Activated CD4-positive, alpha-beta T cell treated with anti-CD3 and anti-CD28 coated beads, Interleukin-2, Interleukin-4, amounts not matched to agents 100 ng/mL and 50 ng/mL, durations not matched to agents 16 hours and 8 hours (primary cell): ENCODE results near the gene IL1RN.
A peak's percentile ranks its signal among the peaks of the same experiment; 100 is the strongest.
"Not testable (repeated sequence)": the region's sequence is repeated elsewhere in the genome, so short reads cannot be mapped to it uniquely, and the experiment has no call there.

Experiments used
- DNase-seq: peaks from one replicate; pipeline ENCODE4 v3.0.0-alpha.2; 2020; ENCODE audit warnings: low spot score

IL1RN gene

GRCh38 chr2:113126845-113127645, at the start of gene IL1RN:
TSS of gene IL1RN (plus strand) at chr2:113127598. CDS start at chr2:113127625, 27 bp downstream.
- peak; percentile 16 for DNase-seq

DNA sequence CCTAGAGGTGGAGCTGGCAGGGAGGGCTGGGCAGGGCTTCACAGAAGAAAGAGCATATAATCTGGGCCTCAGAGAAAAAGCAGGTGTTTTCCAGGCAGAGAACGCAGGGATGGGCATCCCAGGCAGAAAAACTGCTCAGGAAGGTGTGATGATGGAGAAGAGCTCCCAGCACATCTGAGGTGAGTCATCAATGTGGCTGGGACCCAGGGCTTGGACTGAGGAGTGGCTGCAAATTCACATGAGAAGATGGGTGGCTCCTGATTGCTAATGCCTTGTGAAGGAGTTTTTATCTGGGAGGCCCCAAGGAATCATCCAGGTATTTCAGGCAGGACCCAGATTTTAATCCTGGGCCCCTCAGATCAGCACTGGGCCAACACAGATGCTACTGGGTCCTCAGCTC, 49.5 kb upstream of the IL1RN start:
- no peak for DNase-seq

GRCh38 chr2:113078350-113078839, 49.0 kb upstream of the IL1RN start:
- no peak for DNase-seq

- DNase-seq: no peak
Observed at GRCh38 chr2:113079131-113079530, 48.3 kb upstream of the IL1RN start.

- DNase-seq: peak; percentile 36
Observed at GRCh38 chr2:113080134-113080533, 47.3 kb upstream of the IL1RN start.

DNA sequence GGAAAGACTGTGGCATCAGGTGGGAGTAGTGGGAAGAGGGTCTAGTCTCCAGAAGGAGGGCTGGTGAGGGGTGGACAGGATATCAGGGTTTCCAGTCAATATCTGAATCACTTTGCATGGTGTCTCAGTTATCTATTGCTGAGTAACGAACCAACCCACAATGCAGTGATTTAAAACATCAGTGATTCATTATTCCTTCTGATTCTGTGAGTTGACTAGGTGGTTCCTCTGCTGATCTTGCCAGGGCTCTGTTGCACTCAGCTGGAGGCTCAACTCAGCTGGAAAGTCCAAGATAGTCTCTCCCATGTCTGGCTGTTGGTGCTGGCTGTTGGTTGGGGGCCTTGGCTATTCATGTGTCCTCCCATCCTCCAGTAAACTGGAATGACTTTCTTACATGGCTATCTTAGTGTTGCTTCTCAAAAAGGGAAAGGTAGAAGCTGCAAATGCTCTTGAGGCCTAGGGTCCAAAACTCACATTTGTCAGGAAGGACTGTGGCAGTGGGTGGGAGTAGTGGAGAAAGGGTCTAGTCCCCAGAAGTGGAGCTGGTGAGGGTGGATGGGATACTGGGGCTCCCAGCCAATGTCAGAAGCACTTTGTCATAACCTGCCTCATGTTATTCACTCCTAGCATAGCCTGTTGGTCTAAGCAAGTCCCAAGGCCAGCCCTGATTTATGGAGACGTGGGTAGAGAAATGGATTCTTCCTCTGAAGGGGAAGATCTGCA, 45.7 kb upstream of the IL1RN start:
- DNase-seq: no peak

DNA sequence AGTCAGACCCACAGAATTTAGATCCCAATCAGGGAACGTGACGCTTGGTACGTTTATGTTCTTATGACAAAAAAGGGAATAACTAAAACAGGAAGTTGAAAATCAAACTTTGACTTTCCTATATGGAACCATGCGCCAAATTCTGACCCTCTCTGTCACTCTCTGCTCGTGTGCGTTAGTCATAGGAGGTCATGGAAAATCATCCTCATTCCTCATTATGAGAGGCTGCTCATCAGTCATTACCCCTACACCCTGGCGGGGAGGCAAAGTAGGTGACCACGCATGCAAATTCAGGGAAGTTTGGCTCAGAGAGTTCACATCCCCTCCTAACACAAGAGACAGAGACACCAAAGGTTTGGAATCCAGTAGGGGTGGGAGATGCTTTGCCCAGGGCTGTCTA, 44.1 kb upstream of the IL1RN start:
- DNase-seq: no peak

GRCh38 chr2:113084249-113085000, 43.0 kb upstream of the IL1RN start:
- peak; percentile 48 for DNase-seq

DNA sequence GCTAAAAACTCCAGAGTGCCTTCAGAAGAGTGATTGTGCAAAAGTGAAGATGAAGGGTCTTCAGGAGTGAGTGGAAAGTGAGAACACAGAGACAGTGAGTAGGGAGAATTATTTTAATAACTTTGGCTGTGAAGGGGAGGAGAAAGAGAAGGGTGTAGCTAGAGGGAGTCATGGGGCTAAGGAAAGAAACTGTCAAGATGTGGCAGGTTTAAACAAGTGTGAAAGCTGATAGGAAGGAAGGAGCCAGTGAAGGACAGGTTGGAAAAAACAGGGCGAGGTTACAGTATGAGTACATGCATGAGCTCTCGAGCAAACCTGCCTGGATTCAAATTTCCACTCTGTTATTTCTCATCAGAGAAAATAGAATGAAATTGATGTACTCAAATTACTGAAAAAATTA, 41.9 kb upstream of the IL1RN start:
- no peak for DNase-seq

GRCh38 chr2:113088213-113088992, 39.0 kb upstream of the IL1RN start:
- DNase-seq: no peak

DNA sequence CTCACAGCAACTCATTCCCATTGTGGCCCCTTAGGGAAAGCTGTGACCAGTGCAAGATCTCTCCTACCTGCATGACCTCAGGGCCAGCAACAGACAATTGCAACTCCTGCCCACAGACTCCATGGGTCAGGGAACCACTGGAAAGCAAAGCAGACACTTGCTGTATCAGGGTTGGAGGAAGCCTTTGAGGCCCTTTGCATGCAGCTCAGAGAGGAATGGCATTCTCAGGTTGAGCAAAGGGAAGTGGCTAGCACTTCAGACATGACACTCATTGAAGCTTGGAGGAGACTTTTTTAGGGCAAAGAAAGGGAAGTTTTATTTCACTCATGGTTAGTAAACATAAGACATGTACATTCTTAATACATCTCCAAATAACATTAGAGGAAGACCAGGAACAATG, 37.5 kb upstream of the IL1RN start:
- DNase-seq: peak; percentile 48

GRCh38 chr2:113091231-113091896, 36.0 kb upstream of the IL1RN start:
- DNase-seq: no peak

GRCh38 chr2:113092864-113093612, 34.4 kb upstream of the IL1RN start:
- no peak for DNase-seq

- DNase-seq: no peak
Observed at GRCh38 chr2:113093613-113093977, 33.8 kb upstream of the IL1RN start.

DNA sequence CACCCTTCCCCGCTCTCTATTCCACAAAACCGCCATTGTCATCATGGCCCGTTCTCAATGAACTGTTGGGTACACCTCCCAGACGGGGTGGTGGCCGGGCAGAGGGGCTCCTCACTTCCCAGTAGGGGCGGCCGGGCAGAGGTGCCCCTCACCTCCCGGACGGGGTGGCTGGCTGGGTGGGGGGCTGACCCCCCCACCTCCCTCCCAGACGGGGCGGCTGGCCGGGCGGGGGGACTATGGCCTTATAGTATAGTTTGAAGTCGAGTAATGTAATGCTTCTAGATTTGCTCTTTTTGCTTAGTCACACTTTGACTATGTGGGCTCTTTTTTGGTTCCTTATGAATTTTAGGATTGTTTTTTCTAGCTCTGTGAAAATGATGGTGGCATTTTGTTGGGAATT, 31.1 kb upstream of the IL1RN start:
- DNase-seq: not testable (repeated sequence)

DNA sequence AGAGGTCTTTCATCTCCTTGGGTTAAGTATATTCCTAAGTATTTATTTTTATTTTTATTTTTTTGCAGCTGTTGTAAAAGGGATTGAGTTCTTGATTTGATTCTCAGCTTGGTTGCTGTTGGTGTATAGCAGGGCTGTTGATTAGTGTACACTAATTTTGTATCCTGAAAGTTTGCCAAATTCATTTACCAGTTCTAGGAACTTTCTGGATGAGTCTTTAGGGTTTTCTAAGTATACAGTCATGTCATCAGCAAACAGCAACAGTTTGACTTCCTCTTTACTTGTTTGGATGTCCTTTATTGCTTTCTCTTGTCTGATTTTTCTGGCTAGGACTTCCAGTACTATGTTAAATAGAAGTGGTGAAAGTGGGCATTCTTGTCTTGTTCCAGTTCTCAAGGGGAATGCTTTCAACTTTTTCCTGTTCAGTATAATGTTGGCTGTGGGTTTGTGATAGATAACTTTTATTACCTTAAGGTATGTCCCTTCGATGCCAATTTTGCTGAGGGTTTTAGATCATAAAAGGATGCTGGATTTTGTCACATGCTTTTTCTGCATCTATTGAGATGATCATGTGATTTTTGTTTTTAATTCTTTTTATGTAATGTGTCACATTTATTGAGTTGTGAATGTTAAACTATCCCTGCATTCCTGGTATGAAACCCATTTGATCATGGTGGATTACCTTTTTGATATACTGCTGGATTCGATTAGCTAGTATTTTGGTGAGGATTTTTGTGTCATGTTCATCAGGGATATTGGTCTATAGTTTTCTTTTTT, 30.4 kb upstream of the IL1RN start:
- DNase-seq: peak; percentile 52

DNA sequence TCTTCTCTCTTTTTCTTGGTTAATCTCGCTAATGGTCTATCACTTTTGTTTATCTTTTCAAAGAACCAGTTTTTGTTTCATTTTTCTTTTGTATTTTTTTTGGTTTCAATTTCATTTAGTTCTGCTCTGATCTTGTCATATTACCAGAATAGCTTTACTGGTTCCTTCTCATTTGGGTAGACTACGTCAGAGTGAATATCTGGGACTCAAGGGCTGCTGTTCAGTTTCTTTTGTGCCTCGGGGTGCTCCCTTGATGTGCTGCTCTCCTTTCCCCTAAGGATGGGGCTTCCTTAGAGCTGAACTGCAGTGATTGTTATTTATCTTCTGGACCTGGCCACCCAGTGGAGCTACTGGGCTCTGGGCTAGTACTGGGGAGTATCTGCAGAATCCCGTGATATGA, 29.4 kb upstream of the IL1RN start:
- peak; percentile 22 for DNase-seq

GRCh38 chr2:113098532-113098931, 28.9 kb upstream of the IL1RN start:
- no peak for DNase-seq

DNA sequence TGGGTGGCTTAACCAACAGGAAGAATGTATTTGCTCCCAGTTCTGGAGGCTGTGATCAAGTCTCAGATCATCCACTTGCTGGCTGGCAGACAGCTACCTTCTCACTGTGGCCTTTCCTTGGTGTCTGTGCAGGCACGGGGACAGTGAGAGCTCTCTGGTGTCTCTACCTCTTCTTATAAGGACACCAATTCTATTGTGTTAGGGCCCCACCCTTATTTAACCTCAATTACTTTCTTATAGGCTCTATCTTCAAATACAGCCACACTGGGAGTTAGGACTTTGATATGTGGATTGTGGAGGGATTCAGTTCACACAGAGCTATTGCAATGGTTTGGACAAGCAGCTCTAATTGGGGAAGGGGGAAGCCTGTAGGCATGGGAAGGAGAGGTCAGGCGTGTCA, 25.3 kb upstream of the IL1RN start:
- DNase-seq: no peak

GRCh38 chr2:113103277-113103676, 24.1 kb upstream of the IL1RN start:
- DNase-seq: no peak
